Motor neuron (in vitro differentiated cells): ENCODE data around the gene TUSC2. TPM values are rescaled to one million over a fixed set of nuclear protein-coding genes. Genes with fewer than 3 reads are reported as not detected.

Experiments used
- ATAC-seq, 8 experiments: fragments of 200-7000 bp; cut with Tn5 transposase; replicated peaks in 6 of 8; 2 replicates each; pipeline ENCODE4 v1.8.0; 2021; ENCODE audit warnings: mild to moderate bottlenecking in 8 of 8, moderate library complexity in 8 of 8
- H3K27ac ChIP-seq, 2 donors: fragments of 250-450 bp; sonication (Bioruptor Pico); 2 replicates each; pipeline ENCODE4 v1.9.0; 2021; ENCODE audit warnings: antibody characterized with exemption in 2 of 2, mild to moderate bottlenecking in 2 of 2, moderate library complexity in 1 of 2
- H3K4me1 ChIP-seq, 2 donors: fragments of 250-450 bp; sonication (Bioruptor Pico); replicated peaks in 1 of 2; 2 replicates each; pipeline ENCODE4 v1.6.1; 2021; ENCODE audit warnings: antibody characterized with exemption in 2 of 2, mild to moderate bottlenecking in 2 of 2, moderate library complexity in 1 of 2
- H3K4me3 ChIP-seq, 5 donors: fragments of 250-450 bp; sonication (Bioruptor Pico); 2 replicates each; pipeline ENCODE4 v1.9.0; 2021; ENCODE audit warnings: antibody characterized with exemption in 5 of 5, mild to moderate bottlenecking in 5 of 5, moderate library complexity in 4 of 5
- WGBS, 10 experiments: fragments of 450-650 bp; shearing (Covaris generic); methylation state at CpG; one replicate each; pipeline ENCODE4 v1.0.0; 2022; 5-methylcytosine and 5-hydroxymethylcytosine counted together
- in situ Hi-C, 9 experiments: fragments of 400-800 bp; cut with MboI; loops; one replicate each; pipeline ENCODE4 v1.15.0; 2021; ENCODE audit warnings: low sequenced_read_pairs in 9 of 9, low pct_unique_long_range_greater_than_20kb in 2 of 9; ENCODE audit not compliant: unreplicated experiment in 9 of 9
- total RNA-seq, 8 experiments: library from RNA; unstranded; fragments of 300-600 nt; gene quantifications; 2 replicates each; pipeline versions ENCODE4 v1.2.3 to v1.2.4, GENCODE V29; 2022

The TUSC2 gene
- total RNA-seq, 8 experiments from 2014 or later = 15.5 to 36.9 (median 26.1) TPM

DNA sequence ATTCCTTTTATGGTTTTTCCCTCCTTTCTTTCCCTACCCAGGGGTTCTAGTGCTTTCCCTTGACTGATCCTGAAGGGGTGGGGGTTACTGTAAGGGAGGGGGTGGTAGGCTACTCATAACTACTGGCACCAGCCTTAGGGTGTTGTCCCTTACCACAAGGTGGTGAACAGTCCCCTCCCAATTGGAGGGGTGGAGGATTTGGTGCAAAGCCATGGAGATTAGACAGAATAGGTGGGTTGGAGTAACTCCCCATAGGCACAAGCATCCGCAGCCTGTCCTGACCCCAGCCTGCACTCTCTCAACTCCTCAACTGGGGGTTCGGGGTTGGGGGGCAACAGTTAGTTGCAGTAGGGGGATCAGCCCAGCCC is 2.9 kb downstream of the TUSC2 start:
- in situ Hi-C loops = no loop called here
- no CpG with 5 or more reads among the region's 2 CpGs for WGBS, 10 experiments
- no peak overlapping the region for H3K4me3 ChIP-seq
- peaks cover 20 to 28% of the 10 kb centered on the region in 2 donors for H3K4me1 ChIP-seq
- H3K27ac ChIP-seq = no peak overlapping the region
- ATAC-seq = no peak

DNA sequence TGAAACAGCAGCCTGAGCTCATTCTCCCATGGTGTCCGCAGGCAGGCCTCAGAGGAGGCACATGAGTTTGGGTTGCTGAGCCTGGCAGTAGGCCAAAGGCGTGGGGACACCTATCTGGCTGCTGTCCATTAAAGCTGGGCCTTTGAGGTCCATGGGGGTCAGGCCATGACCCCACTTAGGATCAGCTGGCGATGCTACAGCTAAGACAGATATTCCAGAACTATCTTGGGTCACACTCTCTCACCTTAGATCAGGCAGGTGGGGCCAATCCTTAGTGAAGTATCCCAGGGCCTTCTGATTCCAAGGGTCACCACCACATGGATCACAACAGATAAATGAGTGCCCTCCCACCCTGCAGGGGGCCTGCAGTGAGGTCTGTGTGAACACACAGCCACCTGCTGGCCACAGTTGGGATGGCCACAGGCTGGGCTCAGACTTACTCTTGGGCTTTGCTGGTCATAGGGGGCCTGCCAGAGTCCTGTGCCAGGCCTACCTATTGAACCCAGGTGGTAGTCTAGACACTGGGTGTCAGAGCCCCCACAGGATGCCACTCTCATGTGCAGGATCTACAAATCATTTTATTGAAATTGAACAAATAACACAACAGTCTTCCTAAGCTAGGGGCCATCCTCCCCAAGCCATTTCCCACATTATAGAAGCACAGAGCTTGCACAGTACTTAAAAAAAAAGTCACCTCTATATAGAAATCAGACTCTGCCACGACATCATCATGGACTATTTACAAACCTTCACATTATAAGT is 3.5 kb downstream of the TUSC2 start:
- no peak overlapping the region for H3K27ac ChIP-seq
- 0 to 100% (median 10%) methylated on average over 1 to 2 of the region's 4 CpGs; no CpG with 5 or more reads in 4 of the 10 experiments for WGBS, 10 experiments
- ATAC-seq = peak in 4 of 8 experiments; percentile 2 to 29 (median 6)
- H3K4me3 ChIP-seq = no peak overlapping the region
- in situ Hi-C loops = no loop called here
- peaks cover 25 to 33% of the 10 kb centered on the region in 2 donors for H3K4me1 ChIP-seq

DNA sequence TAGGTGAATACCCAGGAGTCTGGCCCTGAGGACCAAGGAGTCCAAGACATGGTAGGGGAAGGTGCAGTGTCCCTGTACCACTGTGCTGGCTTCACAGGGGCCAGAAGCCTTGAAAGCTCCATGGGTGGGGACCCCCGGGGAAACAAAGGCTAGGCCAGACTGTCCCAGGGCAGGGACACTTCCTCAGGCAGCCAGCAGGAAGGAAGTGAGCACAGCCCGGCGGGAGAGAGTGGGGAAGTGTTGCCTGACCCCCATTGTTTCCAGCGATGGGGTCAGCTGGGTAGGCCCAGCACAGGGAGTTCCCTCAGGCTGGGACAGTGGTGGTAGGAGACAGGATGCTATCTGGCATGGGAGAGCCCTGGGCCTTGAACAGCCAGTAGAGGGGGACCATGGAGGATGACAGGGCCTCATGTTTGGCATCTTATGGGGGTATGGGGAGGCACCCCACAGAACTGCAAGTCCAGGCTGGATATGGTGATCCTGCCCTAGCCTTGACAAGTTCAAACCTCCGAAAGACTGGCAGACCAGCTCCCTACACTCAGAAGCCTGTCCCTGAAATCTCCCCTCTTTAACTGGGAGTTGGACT is 4.3 kb downstream of the TUSC2 start:
- no peak for ATAC-seq
- Histone ChIP-seq H3K27ac (no peak overlapping the region), H3K4me1 (peaks cover 29 to 36% of the 10 kb centered on the region in 2 donors), H3K4me3 (no peak overlapping the region)
- in situ Hi-C loops = no loop called here
- WGBS, 10 experiments = 50 to 89% (median 67%) methylated on average over 1 to 4 of the region's 5 CpGs; no CpG with 5 or more reads in 6 of the 10 experiments

DNA sequence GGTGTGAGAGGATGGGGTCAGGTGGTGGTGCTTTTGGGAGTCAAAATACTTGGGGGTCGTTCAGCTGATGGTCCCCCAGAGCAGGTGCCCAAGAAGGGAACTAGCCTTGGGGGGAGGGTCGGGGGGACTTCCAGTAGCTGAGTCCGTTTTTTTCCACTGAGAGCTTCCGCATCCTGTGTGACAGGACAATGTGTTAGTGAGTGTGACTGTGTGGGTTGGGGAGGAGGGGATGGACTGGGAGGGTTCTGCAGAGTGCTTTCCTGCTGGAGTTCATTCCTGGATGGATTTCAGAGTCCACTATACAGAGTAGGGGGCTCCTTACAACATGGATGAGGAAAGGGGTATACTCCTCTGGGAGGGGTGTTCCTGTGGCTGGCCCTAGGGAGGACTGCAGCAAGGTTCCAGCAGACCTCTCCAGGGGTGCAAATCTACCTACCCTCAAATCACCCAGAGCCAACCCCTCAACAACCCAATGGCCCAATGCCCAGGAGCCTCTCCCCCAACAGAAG is 4.9 kb downstream of the TUSC2 start:
- no peak overlapping the region for H3K27ac ChIP-seq
- no peak for ATAC-seq
- H3K4me3 ChIP-seq = no peak overlapping the region
- in situ Hi-C loops = no loop called here
- peaks cover 29 to 32% of the 10 kb centered on the region in 2 donors for H3K4me1 ChIP-seq
- 29 to 87% (median 80%) methylated on average over 1 to 3 of the region's 4 CpGs; no CpG with 5 or more reads in 7 of the 10 experiments for WGBS, 10 experiments

DNA sequence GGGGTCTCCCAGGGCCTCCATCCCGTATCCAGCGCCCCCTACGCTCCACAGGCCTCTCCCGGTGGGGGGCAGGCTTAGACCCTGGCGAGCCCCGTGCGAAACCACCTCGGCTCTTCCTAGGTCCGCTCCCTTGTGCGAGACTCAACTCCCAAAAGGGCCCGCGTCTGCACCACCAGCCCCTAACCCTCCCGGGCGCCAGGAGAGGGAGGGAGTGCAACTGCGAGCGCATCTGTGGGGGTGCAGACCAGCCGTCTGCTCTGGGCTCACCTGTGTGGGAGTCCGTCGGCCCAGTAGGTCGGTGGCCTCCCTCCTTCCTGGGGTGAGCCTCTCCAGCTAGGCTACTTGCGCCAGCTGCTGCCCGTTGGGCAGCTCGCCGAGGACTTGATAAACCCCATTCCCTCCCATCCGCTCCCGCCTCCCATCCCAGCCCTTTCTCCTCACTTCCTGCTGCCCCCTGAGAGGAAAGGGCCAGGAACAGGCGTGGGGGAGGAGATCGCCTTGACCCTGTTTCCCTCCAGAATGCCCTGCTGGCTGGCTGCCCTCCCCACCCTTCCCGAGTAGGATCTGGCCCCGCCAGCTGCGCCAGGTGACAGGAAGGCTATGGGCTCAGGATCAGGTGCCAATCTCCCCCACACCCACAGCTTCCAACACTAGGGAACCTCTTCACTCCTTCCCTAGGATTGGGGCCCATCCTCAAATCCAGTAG is 5.5 kb downstream of the TUSC2 start, which contains the start of gene HYAL2:
HYAL2 (minus strand) TSS at position 360 of the 706 bp plus-strand sequence. CDS start 2,256 bp downstream, outside the sequence.
- no peak for ATAC-seq
- H3K4me1 ChIP-seq = peaks cover 29 to 32% of the 10 kb centered on the region in 2 donors
- peak within 1 kb of the TSS; percentile 72 to 97 (median 90) for H3K4me3 ChIP-seq
- in situ Hi-C loops = no loop called here
- 60 to 100% (median 72%) methylated on average over 1 to 7 of the region's 31 CpGs; no CpG with 5 or more reads in 6 of the 10 experiments for WGBS, 10 experiments
- H3K27ac ChIP-seq = peak within 1 kb of the TSS; percentile 100

DNA sequence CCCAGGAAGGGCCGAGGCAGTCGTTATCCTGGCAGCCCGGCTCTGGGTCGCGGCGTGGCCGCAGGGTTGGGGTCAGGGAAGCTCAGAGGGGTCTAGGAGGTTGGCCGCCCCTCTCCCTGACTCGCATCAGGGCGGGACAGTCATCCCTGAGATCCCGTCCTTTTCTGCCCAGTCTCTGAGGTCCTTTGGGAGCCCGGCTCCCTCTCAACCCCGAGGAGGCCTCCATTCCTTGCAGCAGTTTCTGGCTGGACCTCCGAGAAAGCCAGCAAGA is 6.0 kb downstream of the TUSC2 start:
- peak overlapping the region; percentile 72 to 97 (median 90) for H3K4me3 ChIP-seq
- 46 to 60% methylated on average over 1 to 3 of the region's 14 CpGs; no CpG with 5 or more reads in 8 of the 10 experiments for WGBS, 10 experiments
- ATAC-seq = no peak
- in situ Hi-C loops = no loop called here
- peaks cover 25 to 29% of the 10 kb centered on the region in 2 donors for H3K4me1 ChIP-seq
- peak overlapping the region; percentile 100 for H3K27ac ChIP-seq

DNA sequence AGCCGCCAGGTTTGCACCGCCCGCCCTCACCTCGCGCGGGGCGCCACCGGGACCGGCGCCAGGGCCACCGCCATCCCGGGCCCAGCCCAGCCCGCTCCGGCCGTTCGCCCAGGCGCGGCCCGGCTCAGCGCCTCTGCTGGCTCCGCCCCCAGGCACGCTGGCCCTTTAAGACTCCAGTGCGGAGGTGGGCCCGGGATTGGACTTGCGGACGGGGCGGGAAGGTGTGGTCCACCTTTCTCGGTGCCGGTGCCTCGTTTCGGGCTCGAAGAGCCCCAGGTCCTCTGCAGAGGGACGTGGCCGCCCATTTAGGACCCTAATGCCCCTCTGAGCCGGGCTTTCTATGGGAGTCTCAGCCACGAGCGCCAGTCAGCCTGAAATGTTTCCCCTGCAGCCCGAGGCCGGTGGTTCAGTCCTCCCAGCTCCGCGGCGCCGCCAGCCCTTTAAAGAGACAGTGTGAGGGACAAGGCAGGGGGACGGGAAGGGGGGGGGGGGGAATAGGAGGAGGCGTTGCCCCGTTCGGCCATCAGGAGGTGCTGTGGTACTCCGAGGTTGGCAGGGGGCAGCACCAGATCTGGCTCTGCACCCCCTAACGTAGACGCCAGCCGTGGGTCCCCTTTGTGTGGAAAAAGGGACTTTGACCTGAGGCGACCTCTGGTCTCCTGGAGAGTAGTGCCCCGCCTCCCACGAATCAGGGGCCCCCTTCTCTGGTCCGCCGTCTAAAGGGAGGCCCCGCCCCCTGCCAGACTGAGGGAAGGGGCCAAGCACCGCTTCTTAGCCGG is 6.5 kb downstream of the TUSC2 start:
- in situ Hi-C loops = no loop called here
- H3K4me3 ChIP-seq = peak overlapping the region; percentile 72 to 97 (median 90)
- 0 to 7% (median 0%) methylated on average over 4 to 10 of the region's 59 CpGs; no CpG with 5 or more reads in 5 of the 10 experiments for WGBS, 10 experiments
- peaks cover 22 to 30% of the 10 kb centered on the region in 2 donors for H3K4me1 ChIP-seq
- peak overlapping the region; percentile 100 for H3K27ac ChIP-seq
- peak; percentile 82 to 90 (median 88) for ATAC-seq

DNA sequence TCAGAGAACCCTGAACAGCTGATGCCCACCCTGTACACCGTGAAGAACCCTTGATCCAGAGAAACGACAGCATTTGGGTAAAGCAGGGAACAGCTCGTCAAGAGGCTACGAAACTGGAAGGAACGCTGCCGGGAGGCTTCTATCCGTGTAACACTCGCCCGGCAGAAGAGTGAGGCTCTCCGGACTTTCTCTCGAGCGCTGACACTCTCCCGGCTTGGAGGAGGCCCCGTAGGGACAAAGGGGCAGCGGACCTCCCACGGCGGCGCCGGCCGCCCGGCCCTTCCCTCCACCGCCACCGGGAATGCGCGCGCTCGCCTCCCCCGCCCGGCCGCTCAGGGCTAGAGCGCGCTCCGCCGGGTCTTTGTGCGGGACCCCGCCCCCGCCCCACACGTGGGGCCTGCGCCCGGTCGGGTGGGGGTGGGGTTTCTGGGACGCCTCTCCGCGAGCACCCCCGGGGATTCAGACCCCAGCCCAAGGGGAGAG is 7.1 kb downstream of the TUSC2 start:
- Histone ChIP-seq H3K27ac (peak overlapping the region; percentile 100), H3K4me3 (peak overlapping the region; percentile 72 to 97 (median 90)), H3K4me1 (peaks cover 22 to 30% of the 10 kb centered on the region in 2 donors)
- 0 to 7% (median 0%) methylated on average over 1 to 6 of the region's 45 CpGs; no CpG with 5 or more reads in 3 of the 10 experiments for WGBS, 10 experiments
- in situ Hi-C loops = no loop called here
- ATAC-seq = peak; percentile 55 to 79 (median 76)

DNA sequence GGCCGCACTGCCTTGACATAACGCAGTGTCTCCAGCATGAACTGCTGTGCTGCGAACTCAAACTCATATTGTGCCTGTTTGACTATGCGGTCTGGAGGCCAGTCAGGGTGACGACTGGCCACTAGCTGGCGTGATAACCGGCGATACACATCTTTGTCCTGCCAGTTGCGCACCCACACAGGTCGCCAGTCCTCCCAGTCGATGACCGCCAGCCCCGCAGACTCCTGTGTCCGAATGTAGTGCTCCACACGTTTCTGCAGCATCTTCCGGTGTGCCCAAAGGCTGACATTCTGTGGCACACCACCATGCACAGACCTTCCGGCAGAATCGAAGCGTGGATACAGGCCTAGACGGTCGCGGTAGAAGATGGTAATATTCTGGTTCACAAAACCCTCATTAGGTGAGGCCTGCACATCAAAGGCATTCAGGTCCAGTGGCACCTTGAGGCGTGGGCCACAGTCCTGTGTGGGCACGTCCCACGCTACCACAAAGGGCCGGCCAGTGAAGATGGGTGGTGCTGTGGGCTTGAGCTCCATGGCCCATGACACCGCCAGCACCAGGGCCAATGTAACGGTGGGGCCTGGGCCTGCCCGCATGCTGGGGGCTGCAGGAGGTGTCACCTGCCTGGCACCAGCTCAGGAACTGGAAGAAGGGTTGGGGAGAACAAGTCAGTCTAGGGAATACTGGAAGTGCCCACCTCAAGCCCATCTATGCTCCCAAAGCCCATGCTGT is 8.0 kb downstream of the TUSC2 start:
- Histone ChIP-seq H3K27ac (peak overlapping the region; percentile 100), H3K4me3 (peak overlapping the region; percentile 72 to 97 (median 90)), H3K4me1 (peaks cover 22 to 30% of the 10 kb centered on the region in 2 donors)
- in situ Hi-C loops = no loop called here
- WGBS, 10 experiments = 76 to 83% (median 81%) methylated on average over 2 to 13 of the region's 29 CpGs; no CpG with 5 or more reads in 6 of the 10 experiments
- ATAC-seq = no peak

DNA sequence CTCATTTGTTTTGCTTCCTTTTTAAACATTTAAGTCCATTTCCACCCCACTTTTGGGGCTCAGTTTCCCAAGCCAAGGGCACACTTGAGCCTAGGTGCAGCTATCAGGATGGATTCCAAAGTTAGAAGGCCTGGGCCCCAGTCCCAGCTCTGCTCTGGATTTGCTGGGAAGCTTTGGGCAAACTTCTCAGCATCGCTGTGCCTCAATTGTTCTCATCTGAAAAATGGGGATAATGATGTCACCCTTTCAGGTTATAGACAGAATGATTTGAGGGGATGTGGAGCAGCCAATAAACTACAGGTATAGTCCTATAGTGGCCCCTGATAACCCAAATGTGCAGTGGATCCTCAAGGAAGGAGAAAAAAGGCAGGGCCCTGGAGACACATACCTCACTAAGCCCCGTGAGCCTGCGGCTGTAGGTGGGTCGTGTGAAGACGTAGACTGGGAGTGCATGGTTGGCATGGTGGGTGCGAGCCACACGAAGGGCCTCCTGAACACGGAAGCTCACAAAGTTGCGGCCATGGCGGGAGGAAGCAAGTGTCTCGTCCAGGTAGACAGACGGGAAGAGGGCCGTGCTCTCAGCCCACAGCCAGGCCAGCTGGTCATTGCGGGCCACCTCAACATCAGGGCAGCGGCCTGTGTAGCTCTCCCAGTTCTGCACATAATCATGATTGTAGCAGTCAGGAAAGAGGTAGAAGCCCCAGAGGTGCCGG is 8.7 kb downstream of the TUSC2 start:
- in situ Hi-C loops = no loop called here
- WGBS, 10 experiments = 79 to 100% (median 90%) methylated on average over 1 to 10 of the region's 16 CpGs; no CpG with 5 or more reads in 3 of the 10 experiments
- no peak for ATAC-seq
- peaks cover 22 to 28% of the 10 kb centered on the region in 2 donors for H3K4me1 ChIP-seq
- H3K27ac ChIP-seq = no peak overlapping the region
- H3K4me3 ChIP-seq = no peak overlapping the region

DNA sequence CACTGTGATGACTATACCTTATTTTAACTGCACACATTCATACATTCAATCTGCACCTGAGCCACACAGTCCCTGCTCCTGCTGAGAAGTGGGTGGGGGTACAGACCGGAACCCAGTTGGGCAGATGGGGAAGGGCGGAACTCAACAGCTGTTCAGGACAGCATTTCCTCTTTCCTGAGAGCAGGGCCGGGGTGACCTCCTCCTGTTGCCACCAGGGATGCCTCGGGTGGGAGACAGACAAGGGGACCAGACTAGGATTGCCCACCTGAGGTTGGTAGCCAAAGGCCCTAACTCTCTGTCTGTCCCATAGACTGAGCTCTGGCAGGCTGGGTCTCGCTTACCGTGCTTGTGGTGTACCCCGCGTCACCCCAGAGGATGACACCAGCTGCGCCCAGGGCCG is 9.4 kb downstream of the TUSC2 start:
- in situ Hi-C loops = no loop called here
- H3K4me3 ChIP-seq = no peak overlapping the region
- peaks cover 22 to 26% of the 10 kb centered on the region in 2 donors for H3K4me1 ChIP-seq
- 78 to 100% (median 91%) methylated on average over 1 to 7 of the region's 10 CpGs; no CpG with 5 or more reads in 4 of the 10 experiments for WGBS, 10 experiments
- no peak for ATAC-seq
- H3K27ac ChIP-seq = no peak overlapping the region
